ENCODE results near the gene SUSD1.

DNA sequence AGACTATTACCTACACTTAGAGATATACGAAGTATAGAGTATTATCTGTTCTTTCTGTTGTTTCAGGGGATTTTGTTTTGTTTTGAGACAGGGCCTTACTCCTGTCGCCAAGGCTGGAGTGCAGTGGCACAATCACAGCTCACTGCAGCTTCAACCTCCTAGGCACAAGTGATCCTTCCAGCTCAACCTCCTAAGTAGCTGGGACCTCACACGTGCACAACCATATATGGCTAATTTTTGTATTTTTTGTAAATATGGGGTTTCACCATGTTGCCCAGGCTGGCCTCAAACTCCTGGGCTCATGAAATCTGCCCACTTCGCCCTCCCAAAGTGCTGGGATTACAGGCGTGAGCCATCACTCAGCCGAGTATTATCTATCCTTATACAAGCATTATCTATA is 45.9 kb downstream of the SUSD1 start:
- TF ChIP-seq POLR2AphosphoS5 (IDR thresholded peaks at IDR 0.05) (no peak), CTCF (IDR thresholded peaks at IDR 0.05) (no peak)

All from transverse colon (tissue), 4 donors.